PFSK-1 (cell line): ENCODE data around the gene PCDHA13.
"Not testable (repeated sequence)": the region's sequence is repeated elsewhere in the genome, so short reads cannot be mapped to it uniquely, and the experiment has no call there.

ENCODE experiments used
- FOXP2 ChIP-seq: optimal IDR thresholded peaks from 2 replicates; pipeline ENCODE3; 2011; ENCODE audit warnings: borderline replicate concordance, control low read depth, inconsistent platforms; ENCODE audit not compliant: insufficient read depth; ENCODE audit errors: extremely low read length, extremely low read depth
- POLR2AphosphoS5 ChIP-seq: IDR thresholded peaks from 2 replicates; pipeline ENCODE4 v1.6.1; 2012; ENCODE audit warnings: low read depth, mild to moderate bottlenecking, control low read depth, low read length, moderate library complexity
- REST ChIP-seq, 2 experiments: IDR thresholded peaks; 2 replicates each; pipeline versions ENCODE4 v1.6.1 to v1.8.0; 2011 to 2012; ENCODE audit warnings: low read depth in 2 of 2, low read length in 2 of 2, control low read depth in 1 of 2, inconsistent platforms in 1 of 2, mild to moderate bottlenecking in 1 of 2, moderate library complexity in 1 of 2; ENCODE audit not compliant: insufficient read depth in 1 of 2
- SIN3A ChIP-seq: IDR thresholded peaks from 2 replicates; pipeline ENCODE4 v1.6.1; 2012; ENCODE audit warnings: mild to moderate bottlenecking, low read length, moderate library complexity, borderline replicate concordance; ENCODE audit not compliant: insufficient read depth
- TAF1 ChIP-seq: IDR thresholded peaks from 2 replicates; pipeline ENCODE4 v1.6.1; 2012; ENCODE audit warnings: low read length, control low read depth, borderline replicate concordance; ENCODE audit not compliant: insufficient read depth

The PCDHA13 gene

GRCh38 chr5:140840978-140841962 is 40.7 kb upstream of the PCDHA13 start, which contains the start of gene PCDHA8:
Gene PCDHA8 (plus strand): TSS chr5:140841187. CDS start chr5:140841322, 135 bp downstream.
- no peak for TF ChIP-seq SIN3A
- no peak for TF ChIP-seq POLR2AphosphoS5
- no peak for TF ChIP-seq TAF1
- no peak for TF ChIP-seq FOXP2
- TF ChIP-seq REST (IDR thresholded peaks at IDR 0.05; ENCODE audit: insufficient read depth in 1 of 2, low read depth in 2 of 2, low read length in 2 of 2), result no peak

GRCh38 chr5:140842798-140843733 is 38.9 kb upstream of the PCDHA13 start:
- no peak for TF ChIP-seq FOXP2
- no peak for TF ChIP-seq REST (IDR thresholded peaks at IDR 0.05; ENCODE audit: insufficient read depth in 1 of 2, low read depth in 2 of 2, low read length in 2 of 2)
- no peak for TF ChIP-seq TAF1
- TF ChIP-seq POLR2AphosphoS5, result no peak
- TF ChIP-seq SIN3A, result no peak

- not testable (repeated sequence) for TF ChIP-seq FOXP2, SIN3A, POLR2AphosphoS5
Observed at GRCh38 chr5:140848139-140849102, 33.5 kb upstream of the PCDHA13 start, which contains the start of gene PCDHA9. Gene PCDHA9 (plus strand): TSS chr5:140848382. CDS start chr5:140848496, 114 bp downstream.

GRCh38 chr5:140855772-140856674 is 25.9 kb upstream of the PCDHA13 start, which contains the start of gene PCDHA10:
Gene PCDHA10 (plus strand): TSS chr5:140855897. CDS start chr5:140856049, 152 bp downstream.
- no peak for TF ChIP-seq REST (IDR thresholded peaks at IDR 0.05; ENCODE audit: insufficient read depth in 1 of 2, low read depth in 2 of 2, low read length in 2 of 2)
- TF ChIP-seq SIN3A, result no peak
- TF ChIP-seq FOXP2, result no peak
- TF ChIP-seq TAF1, result no peak
- no peak for TF ChIP-seq POLR2AphosphoS5
